GM18909 (cell line): ENCODE measurements around the gene GNG5.
"Not testable (repeated sequence)": the region's sequence is repeated elsewhere in the genome, so short reads cannot be mapped to it uniquely, and the experiment has no call there.

Experiments
- ATAC-seq: cut with Tn5 transposase; IDR thresholded peaks from one replicate; pipeline ENCODE4 v1.9.1; 2021; ENCODE audit warnings: mild to moderate bottlenecking; ENCODE audit not compliant: unreplicated experiment, poor library complexity

GNG5 gene

DNA sequence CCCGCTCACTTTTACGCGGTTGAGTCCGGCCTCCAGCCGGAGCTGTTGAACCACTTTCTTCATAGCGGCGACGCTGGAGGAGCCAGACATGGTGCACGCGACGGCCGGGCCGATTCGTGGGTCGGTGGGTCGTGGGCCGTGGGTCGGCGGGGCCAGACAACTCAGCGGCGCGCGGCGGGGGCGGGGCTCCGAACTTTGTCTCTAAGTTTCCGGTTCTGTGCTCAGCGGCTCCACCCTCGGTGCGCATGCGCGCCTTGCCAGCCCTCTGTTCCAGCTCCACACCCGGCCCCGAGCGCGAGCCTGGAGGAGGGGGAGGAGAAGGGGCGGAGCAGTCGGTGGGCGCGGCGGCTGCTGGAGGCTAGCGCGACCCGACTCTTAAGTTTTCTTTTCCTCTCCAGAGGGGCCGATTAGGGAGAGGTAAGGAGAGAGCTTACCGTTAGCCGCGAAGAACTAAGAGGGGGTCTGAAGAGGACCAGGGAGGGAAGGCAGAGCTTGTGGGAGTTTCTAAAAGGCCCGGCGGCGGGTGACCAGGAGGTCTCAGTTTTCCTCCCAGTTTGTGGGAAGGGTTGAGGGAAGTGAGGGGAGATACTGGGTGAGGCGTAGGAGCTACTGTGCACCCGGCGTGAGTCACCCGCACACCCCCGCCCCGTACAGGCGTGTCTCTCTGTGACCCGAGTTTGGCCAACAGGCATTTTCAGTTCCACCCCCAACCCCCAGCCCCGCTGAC, at the start of gene GNG5, which contains the start of gene SPATA1:
Gene GNG5 (minus strand): TSS at position 580 of the 727 bp plus-strand sequence. CDS start 490 bp downstream, at position 90.
Gene SPATA1 (plus strand): TSS at position 385 of the 727 bp plus-strand sequence. CDS start 9,974 bp downstream, outside the sequence.
- peak; percentile 86 for ATAC-seq

DNA sequence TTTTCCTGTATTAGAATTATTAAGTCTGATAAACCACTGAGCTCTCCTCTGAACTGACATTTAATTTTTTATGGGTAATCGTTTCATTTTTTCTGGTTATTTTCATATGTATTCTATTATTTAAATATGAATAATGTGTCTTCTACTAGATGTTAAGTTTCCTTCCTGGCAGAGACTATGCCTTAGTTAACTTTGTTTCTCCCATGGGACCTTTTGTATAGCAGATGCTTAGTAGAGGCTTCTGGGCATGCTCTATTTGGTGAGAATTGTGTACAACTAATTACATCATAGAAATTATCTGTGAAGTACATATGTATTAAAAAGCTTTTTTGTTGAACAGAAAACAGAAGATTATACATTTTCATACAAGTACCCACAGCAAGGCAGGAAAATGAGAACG, 44.4 kb upstream of the GNG5 start:
- ATAC-seq = no peak

DNA sequence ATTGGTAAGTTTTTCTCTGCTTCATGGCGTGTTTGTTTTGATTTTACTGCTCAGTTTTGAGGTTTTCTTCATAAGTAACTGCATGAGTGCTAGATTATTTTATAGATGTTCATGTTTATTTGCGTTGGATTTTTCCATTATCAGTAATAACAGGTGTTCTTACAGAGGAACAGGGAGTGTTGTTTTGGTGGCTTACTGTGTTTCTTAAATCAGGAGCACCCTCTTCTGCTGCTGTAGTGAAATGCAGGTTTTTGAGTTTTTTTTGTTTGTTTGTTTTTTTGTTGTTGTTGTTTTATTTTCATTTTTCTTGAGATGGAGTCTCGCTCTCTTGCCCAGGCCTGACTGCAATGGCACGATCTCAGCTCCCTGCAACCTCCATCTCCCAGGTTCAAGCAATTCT, 35.3 kb upstream of the GNG5 start:
- ATAC-seq = no peak

DNA sequence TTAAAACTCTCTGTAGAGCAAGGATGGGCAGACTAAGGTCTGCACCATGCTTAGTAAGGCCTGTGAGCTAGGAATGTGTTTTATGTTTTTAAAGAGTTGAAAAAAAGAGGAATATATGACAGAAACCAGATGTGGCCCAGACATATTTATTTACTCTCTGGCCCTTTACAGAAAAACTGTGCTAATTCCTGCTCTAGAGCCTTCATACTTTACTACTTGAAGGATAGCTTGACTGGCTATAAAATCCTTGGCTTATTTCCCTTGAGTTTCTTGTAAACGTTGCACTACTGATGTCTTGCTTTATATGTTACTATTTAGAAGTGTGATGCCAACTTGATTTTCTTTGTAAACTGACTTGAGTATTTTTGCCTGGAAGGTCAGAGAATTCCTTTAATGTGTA, 34.4 kb upstream of the GNG5 start:
- no peak for ATAC-seq

DNA sequence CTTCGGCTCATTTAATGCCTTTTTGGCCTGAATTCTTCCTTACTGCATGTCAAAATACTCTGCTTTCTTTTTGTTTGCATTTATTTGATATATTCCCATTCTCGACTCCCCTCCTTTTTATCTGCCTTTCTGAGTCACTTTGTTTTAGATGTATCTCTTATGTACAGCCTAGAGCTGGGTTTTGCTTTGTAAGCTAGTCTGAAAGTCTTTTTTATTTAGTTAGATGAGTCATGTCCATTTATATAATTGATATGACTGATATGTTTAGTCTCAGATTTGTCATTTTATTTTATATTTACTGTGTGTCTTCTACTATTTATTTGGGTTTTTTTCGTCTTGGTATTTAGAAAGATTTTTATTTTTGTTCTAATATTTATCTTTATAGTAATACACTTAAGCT, 33.6 kb upstream of the GNG5 start:
- no peak for ATAC-seq

DNA sequence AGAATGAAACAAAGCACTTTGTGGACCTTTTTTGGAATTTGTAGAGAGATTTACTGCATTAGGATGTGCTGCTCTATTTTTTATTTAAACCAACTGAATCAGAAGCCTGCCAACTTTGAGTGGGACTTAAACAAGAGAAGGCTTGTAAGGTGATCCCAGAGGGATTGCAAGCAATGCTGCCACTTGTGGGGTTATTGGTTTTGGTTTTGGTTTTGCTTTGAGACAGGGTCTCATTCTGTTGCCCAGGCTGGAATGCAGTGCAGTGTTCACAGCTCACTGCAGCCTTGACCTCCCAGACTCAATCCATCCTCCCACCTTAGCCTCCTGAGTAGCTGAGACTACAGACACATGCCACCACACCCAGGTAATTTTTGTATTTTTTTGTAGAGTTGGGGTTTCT, 32.2 kb upstream of the GNG5 start:
- peak; percentile 70 for ATAC-seq

DNA sequence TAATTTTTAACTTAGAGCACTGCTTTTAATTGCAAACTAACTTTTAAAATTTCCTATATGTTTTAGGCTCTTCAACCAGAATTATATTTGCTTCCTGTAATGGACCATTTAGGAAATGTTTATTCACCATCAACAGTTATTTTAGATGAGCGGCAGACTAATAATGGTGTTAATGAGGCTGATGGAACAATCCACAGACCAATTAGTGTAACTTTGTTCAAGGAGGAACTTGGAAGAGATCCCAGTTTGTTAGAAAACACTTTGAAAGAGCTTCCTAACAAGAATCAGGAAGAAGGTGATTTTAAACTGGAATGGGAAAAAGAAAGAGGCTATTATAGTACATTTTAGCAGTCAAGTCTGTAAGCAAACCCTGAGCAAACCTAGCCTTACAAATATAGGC, 19.4 kb upstream of the GNG5 start:
- no peak for ATAC-seq

DNA sequence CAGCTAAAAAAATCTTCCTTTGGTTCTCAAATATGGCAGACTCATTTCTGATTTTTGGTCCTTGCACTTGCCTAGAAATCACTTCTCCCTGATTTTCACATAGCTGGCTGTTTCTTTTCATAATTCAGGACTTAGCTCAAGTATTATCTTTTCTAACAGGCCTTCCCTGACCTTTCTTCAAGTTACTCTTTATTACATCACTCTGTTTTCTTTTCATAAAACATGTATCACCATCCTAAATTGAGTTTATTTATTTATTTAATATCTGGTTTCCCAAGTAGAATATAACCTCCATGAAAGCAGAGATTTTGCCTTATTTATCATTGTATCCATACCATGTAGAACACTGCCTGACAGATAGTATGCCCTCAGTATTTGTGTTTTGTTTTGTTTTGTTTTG, 18.2 kb upstream of the GNG5 start:
- no peak for ATAC-seq

DNA sequence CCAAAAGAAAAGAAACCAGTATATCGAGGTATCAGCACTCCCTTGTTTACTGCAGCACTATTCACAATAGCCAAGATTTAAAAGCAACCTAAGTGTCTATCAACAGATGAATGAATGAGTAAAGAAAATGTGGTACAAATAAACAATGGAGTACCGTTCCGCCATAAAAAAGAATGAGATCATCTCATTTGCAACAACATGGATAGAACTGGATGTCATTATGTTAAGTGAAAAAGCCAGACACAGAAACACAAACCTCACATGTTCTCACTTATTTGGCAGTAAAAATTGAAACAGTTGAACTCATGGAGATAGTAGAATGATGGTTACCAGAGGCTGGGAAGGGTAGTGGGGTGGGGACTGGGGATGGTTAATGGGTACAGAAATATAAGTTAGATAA, 4.3 kb upstream of the GNG5 start:
- no peak for ATAC-seq

DNA sequence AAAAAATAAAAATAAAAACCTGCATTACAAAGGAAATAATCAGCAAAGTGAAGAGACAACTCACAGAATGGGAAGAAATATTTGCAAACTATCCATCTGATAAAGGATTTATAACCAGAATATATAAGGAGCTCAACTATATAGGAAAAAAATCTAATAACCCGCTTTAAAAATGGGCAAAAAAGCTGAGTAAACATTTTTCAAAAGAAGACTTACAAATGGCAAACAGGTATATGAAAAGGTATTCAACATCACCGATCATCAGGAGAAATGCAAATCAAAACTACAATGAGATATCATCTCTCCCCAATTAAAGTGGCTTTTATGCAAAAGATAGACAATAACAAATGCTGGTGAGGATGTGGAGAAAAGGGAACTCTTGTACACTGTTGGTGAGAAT, 3.8 kb upstream of the GNG5 start:
- ATAC-seq = no peak

DNA sequence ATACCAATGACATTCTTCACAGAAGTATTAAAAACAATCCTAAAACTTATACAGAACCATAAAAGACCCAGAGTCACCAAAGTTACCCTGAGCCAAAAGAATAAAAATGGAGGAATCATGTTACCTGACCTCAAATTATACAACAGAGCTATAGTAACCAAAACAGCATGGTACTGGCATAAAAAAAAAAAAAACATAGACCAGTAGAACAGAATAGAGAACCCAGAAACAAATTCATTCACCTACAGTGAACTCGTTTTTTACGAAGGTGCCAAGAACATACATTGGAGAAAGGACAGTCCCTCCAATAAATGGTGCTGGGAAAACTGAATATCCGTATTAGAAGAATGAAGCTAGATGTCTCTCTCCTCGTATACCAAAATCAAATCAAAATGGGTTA, 2.6 kb upstream of the GNG5 start:
- ATAC-seq = no peak

DNA sequence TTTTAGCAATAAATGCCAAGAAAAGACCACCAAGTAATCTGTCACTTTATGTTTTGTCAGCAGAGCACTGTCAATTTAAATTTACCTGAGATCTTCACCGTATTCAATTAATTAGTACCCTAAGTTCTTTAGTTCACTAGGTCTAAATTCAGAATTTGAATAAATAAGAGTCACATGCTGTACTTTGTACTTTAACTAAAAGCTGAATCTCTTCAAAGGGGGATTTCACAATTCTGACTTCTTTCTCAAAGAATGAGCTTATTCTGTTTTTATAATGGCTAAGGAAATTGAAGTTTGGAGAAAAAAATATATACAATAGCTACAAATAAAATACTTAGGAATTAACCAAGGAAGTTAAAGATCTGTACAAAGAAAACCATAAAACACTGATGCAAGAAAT, 2.1 kb upstream of the GNG5 start:
- ATAC-seq = no peak

DNA sequence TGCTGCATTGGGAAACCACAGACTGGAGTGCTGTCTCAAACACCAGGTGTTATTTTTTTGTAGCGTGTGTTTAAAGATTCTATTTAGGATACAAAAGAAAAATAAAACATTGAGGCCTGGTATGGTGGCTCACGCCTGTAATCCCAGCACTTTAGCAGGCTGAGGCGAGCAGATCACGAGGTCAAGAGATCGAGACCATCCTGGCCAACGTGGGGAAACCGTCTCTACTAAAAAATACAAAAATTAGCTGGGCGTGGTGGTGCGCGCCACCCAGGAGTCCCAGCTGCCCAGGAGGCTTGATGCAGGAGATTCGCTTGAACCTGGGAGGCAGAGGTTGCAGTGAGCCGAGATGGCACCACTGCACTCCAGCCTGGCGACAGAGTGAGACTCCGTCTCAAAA, 1.5 kb upstream of the GNG5 start:
- ATAC-seq = not testable (repeated sequence)

DNA sequence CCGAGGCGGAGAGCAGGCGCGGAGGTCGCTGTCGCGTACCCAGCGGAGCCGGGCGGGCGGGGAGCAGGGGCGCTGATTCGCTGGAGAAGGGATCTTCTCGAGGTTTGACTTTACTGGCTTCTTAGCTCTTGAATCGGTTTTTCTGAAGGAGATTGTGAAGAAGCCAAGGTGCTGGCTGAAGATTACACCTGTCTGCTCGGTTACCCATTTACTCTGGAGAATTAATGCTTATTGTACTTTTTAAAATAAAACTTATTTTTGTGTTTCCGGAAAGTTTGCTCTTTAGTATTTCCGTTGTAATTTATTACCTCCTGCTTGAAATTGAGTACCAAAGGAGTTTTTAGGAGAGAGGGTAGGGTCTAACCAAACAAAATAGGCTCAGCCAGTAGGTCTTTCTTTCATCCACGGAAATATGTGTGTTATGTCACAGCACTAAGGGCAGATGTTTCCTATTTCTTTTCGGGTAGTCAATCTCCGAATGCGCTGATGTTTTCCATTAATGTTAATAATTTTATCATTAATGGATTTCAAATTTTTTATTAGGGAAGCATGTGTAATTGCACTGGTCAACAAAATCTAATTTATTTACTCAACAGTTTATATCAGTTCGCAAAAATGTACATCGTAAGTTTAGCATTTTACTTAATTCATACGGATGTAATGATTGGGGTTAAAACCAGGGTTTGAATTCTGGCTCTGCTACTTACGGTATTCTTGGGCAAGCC, 510 bp upstream of the GNG5 start:
- ATAC-seq = no peak

DNA sequence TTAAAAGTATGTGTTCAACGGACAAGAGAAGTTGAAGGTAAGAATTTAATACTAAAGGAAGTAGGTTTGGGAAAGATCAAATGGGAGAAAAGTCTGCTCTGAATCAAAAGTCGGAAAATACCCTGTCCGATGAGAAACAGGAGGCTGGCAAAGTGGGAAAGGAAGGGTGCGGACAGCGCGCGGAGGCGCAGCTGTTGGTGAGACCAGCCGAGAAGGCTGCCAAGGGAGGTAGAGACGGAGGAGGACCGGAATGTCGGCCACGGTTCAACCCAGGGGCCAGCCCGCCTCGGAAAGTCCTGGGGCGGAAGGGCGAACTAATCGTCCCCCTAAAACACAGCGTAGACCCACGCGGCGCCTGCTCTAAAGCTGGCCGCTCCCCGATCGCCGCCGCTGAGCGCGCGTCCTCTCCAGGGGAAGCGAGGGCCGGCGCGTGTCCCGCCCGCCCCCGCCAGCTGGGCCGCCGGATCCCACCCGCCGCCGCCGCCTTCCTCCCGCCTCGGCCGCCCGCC, 834 bp downstream of the GNG5 start:
- peak; percentile 37 for ATAC-seq

DNA sequence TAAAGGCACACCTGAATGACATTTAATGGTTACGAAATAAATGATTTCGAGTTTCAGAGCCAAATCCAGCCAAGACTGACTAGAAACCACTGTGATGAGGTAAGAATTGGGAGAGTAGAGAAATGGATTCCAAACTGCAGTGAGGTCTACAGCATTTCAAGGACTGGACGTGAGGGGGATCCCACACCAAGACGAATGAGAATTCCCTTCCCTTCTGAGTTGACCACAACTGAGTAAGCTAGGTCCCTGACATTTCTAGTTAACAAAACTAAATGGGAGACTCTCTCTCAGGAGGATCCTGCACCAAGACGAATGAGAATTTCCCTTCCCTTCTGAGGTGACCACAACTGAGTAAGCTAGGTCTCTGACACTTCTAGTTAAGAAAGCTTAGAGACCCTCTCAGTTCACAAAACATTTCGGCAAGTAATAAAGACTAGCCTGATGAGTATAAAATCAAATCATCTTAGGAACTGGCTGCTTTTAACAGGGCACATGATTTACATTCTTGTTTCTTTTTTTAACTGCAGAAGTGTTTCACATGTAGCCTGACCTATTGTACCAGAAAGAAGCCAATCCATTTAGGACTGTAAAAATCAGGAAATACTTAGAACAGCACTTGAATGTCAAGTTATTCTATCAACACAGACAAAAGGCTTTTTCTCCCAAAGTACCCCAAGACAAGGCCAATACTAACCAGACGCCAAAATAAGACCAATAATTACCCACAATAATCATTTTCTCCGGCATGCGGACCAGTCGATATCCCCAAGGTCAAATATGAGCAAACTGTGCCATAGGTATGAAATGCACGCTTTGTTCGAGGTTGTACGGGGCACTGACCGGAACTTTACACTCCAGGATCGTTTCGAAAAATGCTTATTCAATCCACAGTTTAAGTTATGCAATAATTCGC, 1.5 kb downstream of the GNG5 start:
- no peak for ATAC-seq

DNA sequence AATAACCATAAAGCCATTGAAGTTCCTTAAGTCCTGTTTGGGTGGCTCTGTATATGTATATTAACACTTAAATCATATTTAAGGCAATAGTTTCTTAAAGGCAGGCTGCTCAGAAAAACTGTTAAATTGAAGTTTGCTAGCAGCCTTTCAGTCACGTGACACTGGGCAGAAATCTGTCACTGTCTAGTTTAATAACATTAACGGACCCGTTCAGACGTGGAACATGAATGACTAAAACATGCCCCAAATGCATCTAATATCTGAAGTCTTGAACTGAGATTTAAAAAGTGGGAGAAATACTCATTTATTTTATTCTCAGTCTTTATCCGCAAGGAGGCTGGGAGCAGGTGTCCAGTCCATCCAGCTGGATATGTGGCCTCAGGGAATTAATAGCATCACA, 3.5 kb downstream of the GNG5 start:
- ATAC-seq = no peak

DNA sequence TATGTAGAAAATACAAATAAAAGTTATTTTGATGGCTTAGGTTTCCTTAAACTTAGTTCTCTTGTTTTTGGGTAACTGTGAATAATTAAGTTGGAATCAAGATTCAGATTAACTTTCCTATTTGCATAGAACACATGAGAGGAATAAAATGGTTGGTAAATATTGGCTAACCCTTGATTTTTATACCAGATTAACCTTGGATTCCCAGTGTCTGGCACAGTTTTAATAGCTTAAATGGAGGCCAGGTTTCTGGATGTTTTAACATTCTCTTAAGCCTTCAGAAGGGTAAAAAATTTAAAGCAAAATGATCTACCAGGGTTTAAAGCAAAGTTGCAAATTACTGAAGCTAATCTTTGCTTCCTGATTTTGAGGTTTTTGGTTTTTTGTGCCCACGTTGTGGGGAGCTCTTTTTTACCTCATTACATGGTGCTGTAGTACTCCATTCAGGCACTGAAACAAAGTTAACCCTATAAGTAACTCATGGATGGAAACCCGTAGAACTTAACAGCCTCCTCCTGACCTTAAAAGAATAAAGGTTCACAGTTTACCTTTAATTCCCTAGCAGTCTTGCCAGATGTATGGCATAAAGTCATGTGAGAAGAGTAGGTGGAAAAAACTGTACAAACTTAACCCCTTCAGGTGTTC, 8.6 kb downstream of the GNG5 start:
- no peak for ATAC-seq

DNA sequence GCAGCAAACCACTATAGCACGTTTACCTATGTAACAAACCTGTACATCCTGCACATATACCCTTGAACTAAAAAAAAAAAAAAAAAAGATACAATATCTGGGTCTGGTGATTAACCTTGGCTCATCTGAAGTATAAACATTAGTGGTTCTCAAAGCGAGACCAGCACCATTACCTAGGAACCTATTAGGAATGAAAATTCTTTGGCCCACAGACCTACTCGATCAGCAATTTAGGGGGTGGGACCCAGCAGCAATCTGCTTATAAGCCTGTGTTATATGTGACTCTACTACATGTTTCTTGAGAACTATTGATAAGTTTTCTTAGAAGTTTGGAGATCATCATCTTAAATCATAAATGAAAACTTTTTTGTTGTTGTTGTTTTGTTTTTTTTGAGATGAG, 9.9 kb downstream of the GNG5 start:
- no peak for ATAC-seq

DNA sequence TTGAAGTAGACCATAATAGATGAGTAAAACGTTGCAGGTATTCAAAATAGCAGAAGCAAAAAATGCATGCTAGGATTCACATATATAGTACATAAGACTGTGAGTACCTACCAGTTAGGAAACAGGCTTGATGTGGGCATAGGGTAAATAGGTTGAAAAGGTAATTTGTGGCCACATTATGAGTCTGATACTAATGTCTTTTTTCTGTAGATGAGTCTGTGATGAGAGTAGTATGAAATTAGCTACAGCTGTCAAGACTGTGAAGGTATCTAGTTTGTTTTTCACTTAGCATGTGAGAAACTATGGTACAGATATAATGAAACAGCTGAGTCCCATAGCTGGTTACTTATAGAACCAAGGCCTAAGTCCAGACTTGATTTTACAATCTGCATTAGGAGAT, 12.6 kb downstream of the GNG5 start:
- ATAC-seq = no peak
